Stimulated activated CD8-positive, alpha-beta memory T cell treated with anti-CD3 and anti-CD28 coated beads, Interleukin-4, amount 100 ng/mL, for 24 hours (primary cell): ENCODE data around the gene ME3.

ENCODE experiments used
- DNase-seq: peaks from one replicate; pipeline ENCODE4 v3.0.0-alpha.2; 2020; ENCODE audit warnings: low read depth

The ME3 gene

GRCh38 chr11:86692746-86693145 lies 20.3 kb upstream of the ME3 start:
- no peak for DNase-seq

- no peak for DNase-seq
Observed at GRCh38 chr11:86692317-86692716, 19.9 kb upstream of the ME3 start.

GRCh38 chr11:86688398-86689179 lies 16.2 kb upstream of the ME3 start:
- DNase-seq: no peak

DNA sequence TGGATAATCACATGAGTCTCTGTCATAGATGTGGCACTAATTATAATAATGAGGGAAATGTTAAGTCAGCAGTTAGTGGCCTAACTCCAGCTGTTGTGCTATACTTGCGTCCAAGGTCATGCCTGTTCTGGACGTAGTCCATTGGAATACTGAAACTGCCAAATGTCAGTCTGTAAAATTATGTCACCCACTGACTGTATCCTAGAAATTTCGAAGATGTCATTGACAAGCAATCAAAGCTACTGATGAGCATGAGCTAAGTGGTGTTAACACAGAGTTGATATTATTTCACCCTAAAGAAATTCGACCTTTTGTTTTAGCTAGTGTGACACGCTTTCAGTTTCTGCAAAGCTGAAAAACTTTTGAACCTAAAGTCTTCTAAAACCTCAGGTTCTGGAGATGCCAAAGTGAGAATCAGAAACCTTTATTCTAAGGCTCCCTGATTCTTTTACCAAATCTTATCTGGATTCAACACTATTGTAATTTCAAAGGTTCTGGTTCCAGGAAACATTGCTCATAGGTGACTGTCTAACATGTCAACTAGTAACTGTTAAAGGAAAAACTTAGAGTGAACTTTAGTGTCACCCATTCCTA lies 14.9 kb upstream of the ME3 start:
- no peak for DNase-seq

DNA sequence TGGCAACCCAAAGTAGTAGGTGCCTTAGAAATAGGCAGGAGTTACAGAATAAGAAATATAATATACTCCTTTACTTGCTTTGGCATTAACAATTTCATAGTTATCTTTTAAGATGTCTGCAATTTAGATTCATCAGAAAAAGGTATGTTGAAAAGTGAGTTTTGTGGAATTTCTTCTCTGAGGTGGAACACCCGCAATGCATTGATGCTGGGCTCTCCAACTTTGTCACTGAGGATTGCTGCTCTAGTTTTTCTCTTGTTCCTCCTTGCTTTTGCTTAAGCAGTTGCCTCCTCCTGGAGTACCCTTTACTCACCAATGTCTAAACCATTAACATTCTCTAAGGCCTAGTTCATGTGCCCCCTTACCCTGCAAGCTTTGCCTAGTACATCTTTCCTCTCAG lies 14.1 kb upstream of the ME3 start:
- DNase-seq: no peak

DNA sequence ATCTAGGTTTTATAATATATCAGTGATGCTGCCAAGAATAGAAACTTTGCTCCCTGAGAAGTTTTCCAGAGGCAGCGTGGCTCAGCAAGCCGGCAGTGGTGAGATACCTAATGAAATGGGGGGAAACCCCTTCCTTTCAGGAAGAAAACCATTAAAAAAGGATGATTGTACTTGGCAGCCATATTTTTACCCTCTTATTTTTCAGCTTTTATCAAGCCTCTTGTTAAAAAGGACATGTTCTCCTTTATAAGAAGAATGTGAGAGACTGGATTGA lies 9.0 kb upstream of the ME3 start:
- DNase-seq: no peak

- DNase-seq: no peak
Observed at GRCh38 chr11:86680716-86681482, 8.5 kb upstream of the ME3 start.

DNA sequence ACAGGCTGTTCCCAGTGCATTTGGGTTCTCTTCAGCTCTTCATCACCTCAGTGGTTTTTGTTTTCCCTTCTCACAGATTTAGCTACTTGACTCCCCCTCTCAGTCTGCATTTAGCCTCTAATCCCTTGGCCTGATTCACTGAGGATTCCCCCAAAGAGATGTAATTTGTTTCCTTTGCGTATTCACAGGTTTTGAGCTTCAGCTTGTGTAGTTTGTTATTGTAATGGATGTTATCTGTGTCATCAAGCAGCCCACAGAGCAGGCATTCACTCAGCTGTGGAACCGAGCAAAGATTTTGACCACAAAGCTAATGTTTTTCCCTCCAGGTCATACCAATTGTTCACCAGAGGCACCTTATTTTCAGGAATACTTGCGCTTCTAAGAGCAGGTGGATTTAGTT lies 6.4 kb upstream of the ME3 start:
- DNase-seq: no peak

DNA sequence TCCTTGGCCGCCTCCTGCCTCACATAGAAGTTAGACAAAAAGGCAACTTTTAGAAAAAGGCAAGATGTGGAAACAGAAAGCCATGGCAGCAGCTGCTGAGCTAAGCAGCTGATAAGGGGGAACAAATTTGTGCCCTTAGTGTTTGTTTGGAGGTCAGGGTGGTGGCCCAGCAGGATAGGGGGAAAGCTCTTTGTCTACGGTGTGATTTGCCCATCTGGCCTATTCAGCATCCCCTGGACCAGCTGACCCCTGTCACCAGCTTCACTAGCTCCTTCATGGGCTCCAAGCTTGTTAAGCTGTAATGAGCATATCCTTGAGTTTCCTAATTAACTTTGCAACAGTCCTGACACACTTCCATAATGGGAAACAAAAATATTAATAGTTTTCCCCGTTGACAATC lies 5.9 kb upstream of the ME3 start:
- DNase-seq: no peak

DNA sequence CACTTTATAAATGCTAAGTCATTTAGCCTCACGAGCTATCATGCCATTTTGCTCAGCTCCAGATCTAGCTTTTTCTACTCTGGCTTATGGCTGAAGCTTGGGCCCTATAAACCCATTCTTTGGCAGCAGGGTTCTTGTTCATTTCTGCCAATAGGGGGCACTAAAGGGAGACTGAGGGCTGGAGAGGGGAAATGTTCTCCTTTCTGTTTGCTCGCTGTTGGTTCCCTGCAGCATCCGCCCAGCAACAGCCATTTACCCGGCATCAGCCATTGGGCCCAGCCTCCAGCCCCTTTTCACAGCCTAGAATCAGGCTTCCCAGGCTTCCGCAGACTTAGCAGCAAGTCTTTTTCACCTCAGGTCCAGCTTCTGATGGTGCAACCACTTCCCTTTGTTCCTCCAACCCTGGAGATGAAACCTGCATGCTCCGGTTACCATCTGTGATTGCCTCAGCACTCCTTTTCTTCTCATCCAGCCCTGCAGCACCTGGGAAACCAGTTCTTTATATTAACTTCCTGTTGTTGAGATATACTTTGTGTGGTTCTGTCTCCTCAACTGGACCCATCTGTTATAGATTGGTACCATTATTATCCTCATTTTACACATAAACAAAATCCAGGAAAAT lies 4.2 kb upstream of the ME3 start:
- DNase-seq: no peak

GRCh38 chr11:86676010-86676409 lies 3.6 kb upstream of the ME3 start:
- no peak for DNase-seq

- no peak for DNase-seq
Observed at GRCh38 chr11:86675017-86675416, 2.6 kb upstream of the ME3 start.

- DNase-seq: no peak
Observed at GRCh38 chr11:86673872-86674750, 1.7 kb upstream of the ME3 start.

GRCh38 chr11:86673055-86673843 lies 833 bp upstream of the ME3 start:
- no peak for DNase-seq

DNA sequence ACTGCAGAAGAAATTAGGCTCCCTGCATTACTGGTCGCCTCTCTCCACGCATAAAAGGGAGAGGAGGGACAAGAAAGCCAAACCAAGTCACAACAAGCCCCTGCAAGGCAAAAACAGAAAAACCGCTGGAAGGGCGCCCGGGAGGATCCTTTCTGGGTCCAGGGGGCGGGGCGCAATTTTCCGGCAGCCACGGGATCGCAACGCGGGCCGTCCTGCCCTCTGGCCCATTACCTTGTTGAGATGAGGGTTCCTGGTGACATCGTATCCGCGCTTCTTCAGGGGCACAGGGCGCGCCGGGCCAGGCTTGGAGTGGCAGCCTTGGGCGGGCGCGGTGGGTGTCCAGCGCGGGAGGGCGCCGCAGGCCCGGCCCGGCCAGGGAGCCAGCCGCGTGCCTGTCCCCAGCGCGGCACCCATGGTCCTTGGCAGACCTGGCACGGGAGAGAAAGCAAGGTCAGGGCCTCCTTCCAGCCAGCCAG lies 847 bp downstream of the ME3 start:
- DNase-seq: no peak

- DNase-seq: no peak
Observed at GRCh38 chr11:86670911-86671310, 1.5 kb downstream of the ME3 start.

DNA sequence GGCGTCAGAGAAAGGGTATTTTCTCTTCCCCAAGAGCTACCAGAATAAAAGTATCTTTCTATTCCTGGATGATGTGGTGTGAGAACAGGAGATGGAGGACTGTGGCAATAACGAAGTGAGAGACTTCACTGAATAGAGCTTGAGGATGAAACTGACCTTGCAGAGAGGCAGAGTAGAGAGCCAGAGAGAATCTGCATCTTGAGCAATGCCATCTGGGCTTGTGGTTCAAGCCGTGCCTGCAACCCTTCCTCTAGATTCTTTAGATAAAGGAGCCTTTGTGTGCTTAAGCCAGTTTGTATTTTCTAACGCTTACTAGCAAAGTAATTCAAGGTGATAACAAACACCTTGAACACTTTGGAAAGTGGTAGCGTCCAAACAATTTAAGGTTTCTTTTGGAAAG lies 2.2 kb downstream of the ME3 start:
- no peak for DNase-seq

DNA sequence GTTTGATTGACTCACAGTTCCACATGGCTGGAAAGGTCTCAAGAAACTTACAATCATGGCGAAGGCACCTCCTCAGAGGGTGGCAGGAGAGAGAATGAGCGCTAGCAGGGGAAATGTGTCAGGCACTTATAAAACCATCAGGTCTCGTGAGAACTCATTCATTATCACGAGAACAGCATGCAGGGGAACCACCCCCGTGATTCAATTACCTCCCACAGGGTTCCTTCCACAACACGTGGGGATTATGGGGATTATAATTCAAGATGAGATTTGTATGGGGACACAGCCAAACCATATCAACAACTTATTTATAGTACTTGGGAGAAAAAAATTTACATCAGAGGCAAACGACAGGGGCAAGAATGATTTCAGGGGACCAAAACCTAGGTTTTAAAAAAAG lies 3.0 kb downstream of the ME3 start:
- no peak for DNase-seq

DNA sequence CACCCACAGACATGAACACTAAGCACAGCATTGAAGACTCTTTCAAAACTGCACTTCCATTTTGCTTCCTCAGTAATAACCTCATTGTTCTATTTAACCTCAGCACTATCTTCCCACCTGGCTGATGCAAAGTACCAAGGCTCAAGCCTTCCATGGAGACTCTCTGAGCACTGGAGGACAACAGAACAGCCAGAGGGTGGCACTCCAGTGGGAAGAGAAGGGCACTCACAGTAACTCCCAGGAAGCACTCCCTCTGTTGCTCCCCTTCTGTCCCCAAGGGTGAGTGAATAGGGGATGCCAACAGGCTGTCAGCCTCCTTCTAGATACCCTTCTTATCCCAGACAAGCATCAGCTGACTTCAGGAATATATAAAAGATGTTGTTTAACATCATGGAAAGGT lies 3.5 kb downstream of the ME3 start:
- DNase-seq: no peak

GRCh38 chr11:86666193-86666592 lies 6.2 kb downstream of the ME3 start:
- no peak for DNase-seq

GRCh38 chr11:86664930-86665329 lies 7.5 kb downstream of the ME3 start:
- no peak for DNase-seq
